ENCODE data around the gene TBX22. TPM values are rescaled to one million over a fixed set of nuclear protein-coding genes. Genes with fewer than 3 reads are reported as not detected.

TBX22 gene
- total RNA-seq, 1 experiment from 2014 or later = 0.55 TPM

- no peaks in the 10 kb centered on the region for H3K36me3 Mint-ChIP-seq (ENCODE audit: insufficient read depth in 1 of 3, low read depth in 3 of 3)
- H3K18ac ChIP-seq (ENCODE audit: insufficient read length, low read depth, low read length) = no peak overlapping the region
These were observed 10.1 kb upstream of the TBX22 start for GRCh38 chrX:80004458-80004857.

More at GRCh38 chrX:80004458-80004857, 10.1 kb upstream of the TBX22 start:
- Histone ChIP-seq H2BK15ac (ENCODE audit: low read depth, low read length) (no peak overlapping the region), H3K9ac (ENCODE audit: extremely low read depth, insufficient read length, low read length) (no peak overlapping the region), H2BK20ac (ENCODE audit: low read depth, low read length, poor library complexity, severe bottlenecking) (no peak overlapping the region), H3K9me3 (ENCODE audit: control insufficient read depth, low read depth, low read length) (peaks cover 1% of the 10 kb centered on the region), H3K79me1 (ENCODE audit: insufficient read depth, low read depth, low read length, poor library complexity, severe bottlenecking) (no peaks in the 10 kb centered on the region), H3K4me1 (ENCODE audit: insufficient read depth, low read length) (no peaks in the 10 kb centered on the region), H4K8ac (replicated peaks; ENCODE audit: insufficient read length, low read depth, low read length) (no peak overlapping the region), H3K27ac (ENCODE audit: insufficient read length, low read depth, low read length) (no peak overlapping the region), H3K4me2 (ENCODE audit: insufficient read depth, insufficient read length, low read length) (no peak overlapping the region), H2AFZ (ENCODE audit: low read length) (no peak overlapping the region), H2BK120ac (ENCODE audit: low read depth, low read length, poor library complexity, severe bottlenecking) (no peak overlapping the region), H4K91ac (ENCODE audit: insufficient read length, low read depth, low read length) (no peak overlapping the region), H3K79me2 (ENCODE audit: insufficient read depth, low read length) (no peaks in the 10 kb centered on the region), H3K14ac (ENCODE audit: insufficient read depth, low read length) (no peak overlapping the region), H4K5ac (ENCODE audit: insufficient read length, low read depth, low read length) (no peak overlapping the region), H2AK5ac (ENCODE audit: insufficient read length, low read length) (no peak overlapping the region), H2BK12ac (ENCODE audit: insufficient read length, low read depth, low read length) (no peak overlapping the region), H4K20me1 (ENCODE audit: control insufficient read depth, insufficient read depth, insufficient read length) (no peaks in the 10 kb centered on the region), H2BK5ac (ENCODE audit: insufficient read length, low read length) (no peak overlapping the region), H3K27me3 (ENCODE audit: insufficient read depth, low read length) (no peaks in the 10 kb centered on the region), H3K56ac (ENCODE audit: insufficient read length, low read depth, low read length) (no peak overlapping the region), H3K23ac (ENCODE audit: insufficient read length, low read depth, low read length) (no peak overlapping the region), H3T11ph (ENCODE audit: low read length) (no peak overlapping the region), H3K23me2 (ENCODE audit: insufficient read length, low read depth, low read length, poor library complexity, severe bottlenecking) (no peaks in the 10 kb centered on the region), H3K4ac (ENCODE audit: low read depth, low read length) (no peak overlapping the region)
- DNase-seq = no peak
- no peak for TF ChIP-seq CTCF (conservative IDR thresholded peaks at IDR 0.05)
- Mint-ChIP-seq H3K27ac (no peak overlapping the region), H3K4me3 (no peak overlapping the region), H3K27me3 (ENCODE audit: low read depth) (no peaks in the 10 kb centered on the region; the same call in 1 of the 2 replicates), H3K9me3 (peaks cover 30 to 33% of the 10 kb centered on the region in 2 experiments), H3K4me1 (no peaks in the 10 kb centered on the region)
- WGBS (ENCODE audit: extremely low coverage, insufficient read length, low lambda C conversion rate) = no CpG with 5 or more reads among the region's 2 CpGs
